ENCODE results near the gene PMM1.

DNA sequence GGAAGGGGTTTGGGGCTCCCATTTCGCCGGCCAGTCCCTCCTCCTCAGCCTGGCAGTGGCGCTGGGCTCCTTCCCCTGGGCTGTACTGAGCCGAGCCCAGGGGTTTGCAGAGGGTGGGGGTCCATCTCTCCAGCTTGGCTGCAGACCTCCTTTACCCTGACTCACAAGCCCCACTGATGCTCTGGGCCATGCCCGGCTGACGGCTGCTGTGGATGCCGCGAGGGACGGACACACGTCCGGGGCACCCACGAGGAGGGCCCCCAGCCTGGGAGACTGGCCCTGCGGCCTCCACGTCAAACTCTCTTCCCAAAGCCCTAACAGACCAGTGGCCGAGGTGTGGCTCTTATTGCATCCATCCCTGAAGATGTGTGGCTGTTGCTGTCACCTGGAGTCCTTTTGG is 14.1 kb downstream of the PMM1 start:
- TF ChIP-seq, protein P1, sequence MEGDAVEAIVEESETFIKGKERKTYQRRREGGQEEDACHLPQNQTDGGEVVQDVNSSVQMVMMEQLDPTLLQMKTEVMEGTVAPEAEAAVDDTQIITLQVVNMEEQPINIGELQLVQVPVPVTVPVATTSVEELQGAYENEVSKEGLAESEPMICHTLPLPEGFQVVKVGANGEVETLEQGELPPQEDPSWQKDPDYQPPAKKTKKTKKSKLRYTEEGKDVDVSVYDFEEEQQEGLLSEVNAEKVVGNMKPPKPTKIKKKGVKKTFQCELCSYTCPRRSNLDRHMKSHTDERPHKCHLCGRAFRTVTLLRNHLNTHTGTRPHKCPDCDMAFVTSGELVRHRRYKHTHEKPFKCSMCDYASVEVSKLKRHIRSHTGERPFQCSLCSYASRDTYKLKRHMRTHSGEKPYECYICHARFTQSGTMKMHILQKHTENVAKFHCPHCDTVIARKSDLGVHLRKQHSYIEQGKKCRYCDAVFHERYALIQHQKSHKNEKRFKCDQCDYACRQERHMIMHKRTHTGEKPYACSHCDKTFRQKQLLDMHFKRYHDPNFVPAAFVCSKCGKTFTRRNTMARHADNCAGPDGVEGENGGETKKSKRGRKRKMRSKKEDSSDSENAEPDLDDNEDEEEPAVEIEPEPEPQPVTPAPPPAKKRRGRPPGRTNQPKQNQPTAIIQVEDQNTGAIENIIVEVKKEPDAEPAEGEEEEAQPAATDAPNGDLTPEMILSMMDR (IDR thresholded peaks at IDR 0.05): no peak
- no peak for TF ChIP-seq POLR2A (IDR thresholded peaks at IDR 0.05)
